HG03354 (cell line): ENCODE data around the gene TSC22D3.
"Not testable (repeated sequence)": the region's sequence is repeated elsewhere in the genome, so short reads cannot be mapped to it uniquely, and the experiment has no call there.

ENCODE experiments used
- ATAC-seq: cut with Tn5 transposase; IDR thresholded peaks from one replicate; pipeline ENCODE4 v1.9.1; 2021; ENCODE audit warnings: mild to moderate bottlenecking; ENCODE audit not compliant: unreplicated experiment, poor library complexity, severe bottlenecking

Gene TSC22D3

DNA sequence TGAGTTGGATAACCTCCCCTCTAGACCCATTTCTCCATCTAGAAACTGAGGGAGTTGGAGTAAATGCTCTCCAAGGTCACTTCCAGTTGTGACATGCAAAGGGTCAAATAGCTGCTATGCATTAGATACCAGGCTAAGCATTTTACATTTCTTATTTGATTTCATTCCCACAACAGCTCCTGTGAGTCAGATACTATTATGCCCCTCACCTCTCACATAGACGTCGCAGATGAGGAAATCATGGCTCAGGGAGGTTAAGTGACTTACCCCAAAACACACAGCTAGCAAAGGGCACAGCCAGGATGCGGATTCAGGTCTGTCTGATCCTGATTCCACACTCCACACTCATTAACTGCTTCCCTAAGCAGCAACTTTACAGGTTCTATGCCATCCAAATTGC lies 89.6 kb downstream of the TSC22D3 start:
- no peak for ATAC-seq

DNA sequence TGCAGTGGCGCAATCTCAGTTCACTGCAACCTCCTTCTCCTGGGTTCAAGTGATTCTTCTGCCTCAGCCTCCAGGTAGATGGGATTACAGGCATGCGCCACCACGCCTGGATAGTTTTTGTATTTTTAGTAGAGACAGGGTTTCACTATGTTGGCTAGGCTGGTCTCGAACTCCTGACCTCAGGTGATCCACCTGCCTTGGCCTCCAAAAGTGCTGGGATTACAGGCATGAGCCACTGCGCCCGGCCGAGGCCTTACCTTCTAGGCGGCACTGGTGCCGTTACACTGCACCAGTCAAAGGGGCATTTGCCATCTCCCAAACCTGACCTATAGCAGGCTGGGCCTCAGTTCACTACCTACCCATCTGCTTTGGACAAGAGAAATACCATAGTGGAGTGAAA lies 90.0 kb downstream of the TSC22D3 start:
- not testable (repeated sequence) for ATAC-seq

DNA sequence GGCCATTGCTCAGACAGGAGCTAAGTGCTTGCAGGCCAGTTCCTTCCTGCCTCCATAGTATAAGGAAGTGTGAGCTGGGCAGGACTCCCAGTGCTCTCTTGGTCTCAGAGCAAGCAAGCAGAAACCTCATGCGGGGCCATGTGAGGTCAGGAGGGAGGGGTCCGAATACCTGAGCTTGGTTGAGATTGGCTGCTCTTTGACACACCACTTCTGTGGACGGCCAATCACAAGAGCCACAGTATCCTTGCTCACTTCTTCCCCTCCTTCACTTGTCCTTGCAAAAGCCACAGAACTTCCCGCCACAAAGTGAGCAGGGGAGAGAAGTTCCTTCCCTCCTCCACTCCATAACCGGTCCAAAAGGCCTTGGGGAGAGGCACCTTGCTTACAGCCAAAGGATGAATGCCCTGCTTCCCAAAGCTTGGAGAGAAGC lies 90.6 kb downstream of the TSC22D3 start:
- ATAC-seq = peak; percentile 95

DNA sequence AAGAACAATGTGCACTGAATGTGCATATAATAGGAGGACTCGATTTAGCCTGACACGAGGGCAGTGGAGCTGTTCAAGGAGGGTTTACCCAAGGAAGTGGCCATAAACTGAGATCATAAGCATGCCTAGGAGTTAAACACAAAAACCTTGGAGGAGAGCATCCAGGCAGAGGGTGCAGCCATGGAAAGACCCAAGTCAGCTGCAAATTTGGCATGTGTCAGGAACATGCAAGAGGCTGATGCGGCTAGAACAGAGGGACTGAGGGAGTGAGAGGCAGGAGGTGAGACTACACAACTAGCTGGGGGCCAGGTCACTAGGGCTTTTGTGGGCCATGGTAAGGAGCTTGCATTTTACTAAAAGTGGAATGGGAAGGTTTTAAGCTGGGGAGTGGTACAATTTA lies 91.7 kb downstream of the TSC22D3 start:
- ATAC-seq = no peak

- no peak for ATAC-seq
Observed at GRCh38 chrX:107683124-107683895, 92.3 kb downstream of the TSC22D3 start.

DNA sequence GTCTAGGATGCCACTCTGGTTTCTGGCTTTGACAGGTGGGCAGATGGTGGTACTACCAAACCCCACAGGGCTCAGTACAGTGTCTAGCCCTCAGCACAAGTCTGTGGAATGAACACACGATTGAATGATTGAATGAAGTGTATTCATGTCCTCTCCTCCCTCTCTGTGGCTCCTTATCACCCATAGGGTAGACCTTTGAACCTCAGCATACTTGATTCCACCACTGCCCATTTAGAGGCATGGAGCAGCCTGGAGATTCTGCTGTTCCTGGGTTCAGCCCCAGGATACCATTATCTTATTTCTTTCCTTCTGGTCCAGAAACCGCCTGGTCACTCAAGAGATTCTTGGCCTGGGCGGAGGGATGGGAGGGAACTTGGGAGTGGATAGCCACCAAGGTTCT lies 93.3 kb downstream of the TSC22D3 start:
- no peak for ATAC-seq

DNA sequence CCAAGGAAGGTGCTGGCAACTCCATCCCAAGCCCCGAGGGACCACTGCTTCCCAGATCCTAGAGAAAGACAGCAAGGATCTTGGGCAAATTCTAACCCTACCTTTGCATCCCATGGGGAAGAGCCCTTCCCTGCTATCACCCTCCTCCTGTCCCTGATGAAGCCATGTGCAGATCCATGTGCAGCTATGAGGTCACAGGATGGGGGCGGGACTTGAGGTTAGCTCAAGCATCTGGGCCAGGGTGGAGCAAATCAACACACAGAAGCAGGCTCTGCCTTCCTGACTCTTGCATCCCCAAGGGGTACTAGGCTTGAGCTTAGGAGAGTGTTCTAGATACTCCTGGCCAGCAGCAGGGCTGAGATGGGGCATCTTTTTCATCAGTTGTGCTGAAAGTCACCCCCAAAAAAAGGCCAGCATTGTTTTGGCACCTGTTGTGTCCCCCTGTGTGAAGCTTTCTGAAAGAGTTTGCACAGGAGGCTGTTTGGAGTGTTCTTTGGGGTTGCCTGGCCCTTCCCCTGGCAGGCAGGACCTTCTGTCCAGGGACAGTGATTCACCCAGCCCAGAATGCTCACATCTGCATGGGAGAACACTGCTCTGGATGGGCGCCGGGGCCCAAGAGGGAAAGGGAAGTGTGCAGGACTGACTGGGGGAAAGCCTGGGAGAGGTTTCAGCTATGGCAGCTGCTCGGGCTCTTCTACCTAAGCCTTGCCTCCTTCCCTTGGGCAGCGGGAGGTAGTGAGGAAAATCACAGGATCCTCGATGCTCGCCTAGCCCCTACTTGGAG lies 96.4 kb downstream of the TSC22D3 start:
- peak; percentile 30 for ATAC-seq

GRCh38 chrX:107677909-107678308 lies 97.7 kb downstream of the TSC22D3 start:
- ATAC-seq = no peak

- ATAC-seq = no peak
Observed at GRCh38 chrX:107677501-107677901, 98.1 kb downstream of the TSC22D3 start.

GRCh38 chrX:107676559-107677378 lies 98.8 kb downstream of the TSC22D3 start:
- peak; percentile 22 for ATAC-seq

DNA sequence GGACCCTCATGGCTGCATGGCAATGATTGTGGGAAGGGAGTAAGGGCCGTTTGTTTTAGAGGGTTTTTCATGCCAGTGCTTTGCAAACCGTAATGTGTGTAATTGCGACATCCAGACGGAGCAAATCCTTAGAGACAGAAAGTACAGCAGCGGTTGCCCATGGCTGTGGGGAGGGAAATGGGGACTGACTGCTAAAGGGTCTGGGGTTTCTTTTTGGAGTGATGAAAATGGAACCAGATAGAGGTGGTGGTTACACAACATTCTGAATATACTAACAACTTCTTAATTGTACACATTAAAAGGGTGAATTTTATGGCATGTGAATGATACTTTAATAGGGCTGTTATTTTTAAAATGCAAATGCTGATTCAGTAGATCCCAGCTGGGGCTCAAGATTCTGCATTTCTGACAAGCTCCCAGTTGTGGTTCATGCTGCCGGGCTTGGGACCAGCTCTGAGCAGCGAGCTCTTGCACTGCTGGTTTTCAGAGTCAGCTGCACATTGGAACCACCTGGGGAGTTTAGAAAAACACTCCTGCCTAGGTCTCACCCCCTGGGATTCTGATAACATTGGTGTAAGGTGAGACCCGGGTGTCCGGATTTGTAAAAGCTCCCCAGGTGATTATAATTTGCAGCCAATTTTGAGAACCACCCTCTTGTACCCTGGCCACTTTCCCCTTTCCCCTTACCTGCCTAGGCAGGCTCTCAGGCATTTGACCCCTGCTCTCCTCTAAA lies 99.6 kb downstream of the TSC22D3 start:
- no peak for ATAC-seq

DNA sequence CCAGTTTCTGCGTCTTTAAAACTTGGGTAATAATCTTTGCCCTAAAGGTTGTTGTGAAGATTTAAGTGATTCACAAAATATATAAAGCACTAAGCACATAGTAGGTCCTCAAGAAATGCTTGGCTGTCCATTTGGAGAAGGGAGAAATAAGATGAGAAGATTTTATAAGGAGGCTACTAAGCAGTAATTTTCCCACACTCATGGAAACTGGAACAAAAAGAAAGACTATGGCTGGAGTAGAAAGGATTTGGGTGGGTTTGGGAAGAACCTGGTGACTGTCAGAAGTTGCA lies 100.3 kb downstream of the TSC22D3 start:
- ATAC-seq = no peak

DNA sequence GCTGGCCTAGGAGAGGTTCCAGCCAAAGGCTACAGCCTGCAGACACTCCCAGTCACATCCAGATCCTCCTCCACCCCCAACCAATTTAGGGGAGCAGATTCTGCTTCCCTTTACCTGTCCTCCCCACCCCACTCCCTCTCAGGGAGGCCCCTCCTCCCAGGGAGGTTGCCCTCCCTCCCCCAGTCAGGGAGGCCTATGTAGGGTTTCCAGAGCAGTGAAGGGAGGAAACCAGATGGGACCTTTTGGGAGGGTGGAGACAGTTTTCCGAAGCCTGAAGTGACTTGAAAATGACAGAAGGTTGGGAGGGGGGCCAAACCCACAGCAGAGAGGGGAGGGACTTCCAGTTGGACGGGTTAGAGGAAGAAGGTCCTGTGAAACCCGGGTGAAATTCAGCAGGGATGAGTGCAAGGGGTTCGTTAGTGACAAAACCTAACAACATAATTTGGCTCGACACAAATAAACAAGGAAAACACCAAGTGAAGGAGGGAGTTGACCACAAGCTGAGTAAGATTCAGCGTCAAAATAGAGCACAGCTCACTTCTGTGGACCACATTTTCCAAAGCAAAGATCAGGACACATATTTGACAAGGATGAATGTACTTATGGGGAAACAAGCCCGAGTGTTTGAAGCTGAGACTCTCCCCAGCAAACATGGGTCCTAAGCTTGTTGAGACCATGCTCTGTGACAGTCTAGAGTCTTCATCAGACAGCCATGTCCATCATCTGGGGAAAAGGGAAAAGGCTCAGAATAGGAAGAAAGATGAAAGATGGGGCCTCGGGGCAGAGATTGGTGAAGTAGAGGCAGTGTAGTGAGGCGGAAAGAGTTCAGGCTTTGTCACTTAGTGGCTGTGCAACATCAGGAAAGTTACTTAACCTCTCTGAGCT lies 100.9 kb downstream of the TSC22D3 start:
- ATAC-seq = peak; percentile 17

- ATAC-seq = peak; percentile 84
Observed at GRCh38 chrX:107673933-107674479, 101.6 kb downstream of the TSC22D3 start.

GRCh38 chrX:107673431-107673830 lies 102.2 kb downstream of the TSC22D3 start:
- peak; percentile 8 for ATAC-seq

- ATAC-seq = peak; percentile 27
Observed at GRCh38 chrX:107672955-107673378, 102.6 kb downstream of the TSC22D3 start.

DNA sequence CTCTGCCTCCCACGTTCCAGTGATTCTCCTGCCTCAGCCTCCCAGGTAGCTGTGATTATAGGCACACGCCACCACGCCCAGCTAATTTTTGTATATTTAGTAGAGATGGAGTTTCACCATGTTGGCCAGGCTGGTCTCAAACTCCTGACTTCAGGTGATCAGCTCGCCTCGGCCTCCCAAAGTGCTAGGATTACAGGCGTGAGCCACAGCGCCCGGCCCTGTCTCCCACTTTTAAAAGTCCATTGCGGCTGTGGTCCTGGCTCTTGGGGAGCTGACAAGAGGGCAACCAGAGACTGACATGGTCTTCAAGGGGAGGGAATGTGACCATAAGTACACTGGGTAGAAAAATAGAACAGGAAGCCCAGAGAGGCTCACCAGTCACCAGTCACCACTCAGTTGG lies 104.3 kb downstream of the TSC22D3 start:
- not testable (repeated sequence) for ATAC-seq

GRCh38 chrX:107669885-107670628 lies 105.5 kb downstream of the TSC22D3 start:
- ATAC-seq = no peak
